Astrocyte (in vitro differentiated cells and primary cell): ENCODE measurements around the gene OR52E8. TPM values are rescaled to one million over a fixed set of nuclear protein-coding genes. Genes with fewer than 3 reads are reported as not detected.

ENCODE experiments used
- DNase-seq: peaks from one replicate; pipeline ENCODE4 v3.0.0-alpha.2; 2010; ENCODE audit warnings: low read depth
- FAIRE-seq: peaks from 2 replicates; lab custom pipeline; 2011; peaks lifted over from hg19 to GRCh38; lab: Jason Lieb, UNC
- H2AFZ ChIP-seq: 2 replicates; pipeline ENCODE4 v1.6.0; 2012; ENCODE audit warnings: low read depth, low read length, inconsistent platforms
- H3K27ac ChIP-seq: 2 replicates; pipeline ENCODE4 v1.5.1; 2011; ENCODE audit warnings: low read depth, low read length, inconsistent platforms
- H3K27me3 ChIP-seq: 2 replicates; pipeline ENCODE4 v1.6.0; 2011; ENCODE audit warnings: low read length, inconsistent platforms; ENCODE audit not compliant: insufficient read depth
- H3K36me3 ChIP-seq: 2 replicates; pipeline ENCODE4 v1.5.1; 2011; ENCODE audit warnings: low read length, inconsistent platforms; ENCODE audit not compliant: insufficient read depth
- H3K4me1 ChIP-seq: 2 replicates; pipeline ENCODE4 v1.5.1; 2011; ENCODE audit warnings: low read length, inconsistent platforms; ENCODE audit not compliant: insufficient read depth
- H3K4me2 ChIP-seq: 2 replicates; pipeline ENCODE4 v1.6.0; 2012; ENCODE audit warnings: low read length, inconsistent platforms
- H3K4me3 ChIP-seq: 2 replicates; pipeline ENCODE4 v1.5.1; 2011; ENCODE audit warnings: low read depth, mild to moderate bottlenecking, low read length, inconsistent platforms; ENCODE audit not compliant: insufficient read depth
- H3K79me2 ChIP-seq: 2 replicates; pipeline ENCODE4 v1.6.0; 2012; ENCODE audit warnings: mild to moderate bottlenecking, low read length, inconsistent platforms; ENCODE audit not compliant: insufficient read depth
- H3K9ac ChIP-seq: 2 replicates; pipeline ENCODE4 v1.6.0; 2012; ENCODE audit warnings: mild to moderate bottlenecking, low read length, inconsistent platforms
- H3K9me3 ChIP-seq: 2 replicates; pipeline ENCODE4 v1.5.1; 2012; ENCODE audit warnings: low read depth, mild to moderate bottlenecking, low read length, inconsistent platforms; ENCODE audit not compliant: insufficient read depth
- H4K20me1 ChIP-seq: 2 replicates; pipeline ENCODE4 v1.6.0; 2012; ENCODE audit warnings: low read length, inconsistent platforms; ENCODE audit not compliant: insufficient read depth
- H3K27ac Mint-ChIP-seq: one replicate; pipeline ENCODE4 v1.8.0; 2021; ENCODE audit warnings: mild to moderate bottlenecking, mixed read lengths; ENCODE audit not compliant: unreplicated experiment
- H3K27me3 Mint-ChIP-seq: one replicate; pipeline ENCODE4 v1.8.0; 2021; ENCODE audit warnings: low read depth, mixed read lengths; ENCODE audit not compliant: unreplicated experiment
- H3K36me3 Mint-ChIP-seq: one replicate; pipeline ENCODE4 v1.8.0; 2021; ENCODE audit warnings: low read depth, mixed read lengths; ENCODE audit not compliant: unreplicated experiment
- H3K4me1 Mint-ChIP-seq: one replicate; pipeline ENCODE4 v1.8.0; 2021; ENCODE audit warnings: low read depth, mixed read lengths; ENCODE audit not compliant: unreplicated experiment
- H3K4me3 Mint-ChIP-seq: one replicate; pipeline ENCODE4 v1.8.0; 2021; ENCODE audit warnings: mild to moderate bottlenecking, moderate library complexity, mixed read lengths; ENCODE audit not compliant: unreplicated experiment
- H3K9me3 Mint-ChIP-seq: one replicate; pipeline ENCODE4 v1.8.0; 2021; ENCODE audit warnings: mild to moderate bottlenecking, mixed read lengths; ENCODE audit not compliant: unreplicated experiment
- CTCF ChIP-seq: IDR thresholded peaks from 2 replicates; pipeline ENCODE4 v1.5.1; 2011; ENCODE audit warnings: low read depth, mild to moderate bottlenecking, inconsistent platforms, low read length, moderate library complexity; ENCODE audit not compliant: insufficient read depth
- EZH2 ChIP-seq: IDR thresholded peaks from 2 replicates; pipeline ENCODE4 v1.6.1; 2012; ENCODE audit warnings: mild to moderate bottlenecking, low read length, inconsistent platforms; ENCODE audit not compliant: insufficient read depth
- total RNA-seq: library from RNA; stranded (reverse); gene quantifications from 2 replicates; pipeline ENCODE4 v1.2.1, GENCODE V29; 2021

OR52E8 gene
- total RNA-seq, 1 donor from 2014 or later: not detected

GRCh38 chr11:5865826-5866225 lies 8.3 kb upstream of the OR52E8 start:
- H2AFZ ChIP-seq: no peak overlapping the region
- H4K20me1 ChIP-seq: no peaks in the 10 kb centered on the region
- H3K79me2 ChIP-seq: no peaks in the 10 kb centered on the region
- DNase-seq: no peak
- peaks cover 3% of the 10 kb centered on the region for H3K9me3 ChIP-seq
- no peaks in the 10 kb centered on the region for H3K4me1 ChIP-seq
- Mint-ChIP-seq H3K27me3 (peaks cover 2% of the 10 kb centered on the region), H3K36me3 (no peaks in the 10 kb centered on the region), H3K4me1 (no peaks in the 10 kb centered on the region), H3K9me3 (peaks cover 3% of the 10 kb centered on the region), H3K27ac (peak overlapping the region; percentile 60), H3K4me3 (no peak overlapping the region)
- no peak overlapping the region for H3K9ac ChIP-seq
- H3K27ac ChIP-seq: no peak overlapping the region
- TF ChIP-seq CTCF: no peak
- TF ChIP-seq EZH2: no peak
- no peak overlapping the region for H3K4me2 ChIP-seq
- no peaks in the 10 kb centered on the region for H3K36me3 ChIP-seq
- H3K27me3 ChIP-seq: no peaks in the 10 kb centered on the region
- FAIRE-seq: no peak
- H3K4me3 ChIP-seq: no peak overlapping the region

GRCh38 chr11:5851002-5851401 lies 6.5 kb downstream of the OR52E8 start:
- FAIRE-seq (no peak), DNase-seq (no peak)
- Histone ChIP-seq H3K36me3 (no peaks in the 10 kb centered on the region), H3K79me2 (no peaks in the 10 kb centered on the region), H3K9me3 (no peaks in the 10 kb centered on the region), H4K20me1 (no peaks in the 10 kb centered on the region), H3K27ac (no peak overlapping the region), H3K4me3 (no peak overlapping the region), H3K27me3 (no peaks in the 10 kb centered on the region), H3K4me1 (no peaks in the 10 kb centered on the region), H3K9ac (no peak overlapping the region), H2AFZ (no peak overlapping the region), H3K4me2 (no peak overlapping the region)
- Mint-ChIP-seq H3K4me3 (no peak overlapping the region), H3K9me3 (peaks cover 4% of the 10 kb centered on the region), H3K4me1 (no peaks in the 10 kb centered on the region), H3K27me3 (peaks cover 9% of the 10 kb centered on the region), H3K27ac (no peak overlapping the region), H3K36me3 (no peaks in the 10 kb centered on the region)
- TF ChIP-seq CTCF (no peak), EZH2 (no peak)

GRCh38 chr11:5847711-5848110 lies 9.8 kb downstream of the OR52E8 start:
- Histone ChIP-seq H3K36me3 (no peaks in the 10 kb centered on the region), H2AFZ (no peak overlapping the region), H3K9ac (no peak overlapping the region), H3K27ac (no peak overlapping the region), H4K20me1 (no peaks in the 10 kb centered on the region), H3K27me3 (no peaks in the 10 kb centered on the region), H3K4me3 (no peak overlapping the region), H3K4me2 (no peak overlapping the region), H3K9me3 (no peaks in the 10 kb centered on the region), H3K4me1 (no peaks in the 10 kb centered on the region), H3K79me2 (no peaks in the 10 kb centered on the region)
- Mint-ChIP-seq H3K4me1 (no peaks in the 10 kb centered on the region), H3K4me3 (no peak overlapping the region), H3K27ac (no peak overlapping the region), H3K36me3 (no peaks in the 10 kb centered on the region), H3K27me3 (no peaks in the 10 kb centered on the region), H3K9me3 (no peaks in the 10 kb centered on the region)
- FAIRE-seq (no peak), DNase-seq (no peak)
- no peak for TF ChIP-seq EZH2
- no peak for TF ChIP-seq CTCF
